GM12873 (cell line): ENCODE measurements around the gene ZFP36L2.

Experiments used
- TF ChIP-seq, protein P1 (sequence below): IDR thresholded peaks from 2 replicates; pipeline ENCODE4 v1.5.1; 2012; ENCODE audit warnings: low read depth, mild to moderate bottlenecking, moderate library complexity, low read length, control low read depth; ENCODE audit not compliant: insufficient read depth; ENCODE audit errors: missing control alignments

ZFP36L2 gene

DNA sequence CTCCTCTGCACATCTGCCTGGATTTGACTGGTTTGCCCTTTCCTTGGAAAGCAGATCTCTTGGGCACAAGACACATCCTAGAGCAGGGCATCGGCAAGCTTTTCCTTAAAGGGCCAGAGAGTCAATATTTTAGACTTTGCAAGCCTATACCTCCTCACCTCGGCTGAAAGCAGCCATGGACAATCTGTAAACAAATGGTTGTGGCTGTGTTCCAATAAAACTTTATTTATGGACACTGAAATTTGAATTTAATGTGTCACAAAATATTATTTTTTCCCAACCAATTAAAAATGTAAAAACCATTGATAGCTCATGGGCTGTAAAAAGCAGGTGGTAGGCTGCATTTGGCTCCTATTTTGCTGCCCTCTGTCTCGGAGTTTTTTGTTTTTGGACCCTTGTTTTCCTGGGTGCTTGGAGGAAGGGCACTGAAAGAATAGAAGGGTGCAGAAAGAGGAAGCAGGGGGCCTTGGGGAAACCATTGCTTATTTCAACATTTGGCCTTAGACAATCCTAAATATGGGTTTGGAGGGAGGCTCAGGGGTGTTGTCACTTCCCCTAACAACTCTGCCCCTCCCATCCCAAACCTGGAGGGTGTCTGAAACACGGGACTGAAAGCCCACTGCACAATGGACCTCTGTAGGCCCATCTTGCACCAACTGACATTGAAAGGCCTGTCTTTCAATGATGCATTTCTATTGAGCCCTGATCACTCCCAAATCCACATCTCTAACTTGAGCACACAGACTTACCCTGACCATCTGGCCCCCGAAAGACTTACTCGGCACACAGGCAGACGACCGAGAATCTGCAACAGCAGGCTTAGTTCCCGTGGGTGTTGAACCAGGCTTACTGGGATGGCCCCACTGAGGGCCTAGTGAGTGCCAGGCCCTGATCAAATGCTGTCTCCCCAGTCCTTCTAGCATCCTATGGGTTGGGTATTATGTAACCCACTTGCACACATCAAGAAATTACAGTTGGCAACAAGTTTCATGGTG lies 7.1 kb upstream of the ZFP36L2 start:
- TF ChIP-seq, protein P1, sequence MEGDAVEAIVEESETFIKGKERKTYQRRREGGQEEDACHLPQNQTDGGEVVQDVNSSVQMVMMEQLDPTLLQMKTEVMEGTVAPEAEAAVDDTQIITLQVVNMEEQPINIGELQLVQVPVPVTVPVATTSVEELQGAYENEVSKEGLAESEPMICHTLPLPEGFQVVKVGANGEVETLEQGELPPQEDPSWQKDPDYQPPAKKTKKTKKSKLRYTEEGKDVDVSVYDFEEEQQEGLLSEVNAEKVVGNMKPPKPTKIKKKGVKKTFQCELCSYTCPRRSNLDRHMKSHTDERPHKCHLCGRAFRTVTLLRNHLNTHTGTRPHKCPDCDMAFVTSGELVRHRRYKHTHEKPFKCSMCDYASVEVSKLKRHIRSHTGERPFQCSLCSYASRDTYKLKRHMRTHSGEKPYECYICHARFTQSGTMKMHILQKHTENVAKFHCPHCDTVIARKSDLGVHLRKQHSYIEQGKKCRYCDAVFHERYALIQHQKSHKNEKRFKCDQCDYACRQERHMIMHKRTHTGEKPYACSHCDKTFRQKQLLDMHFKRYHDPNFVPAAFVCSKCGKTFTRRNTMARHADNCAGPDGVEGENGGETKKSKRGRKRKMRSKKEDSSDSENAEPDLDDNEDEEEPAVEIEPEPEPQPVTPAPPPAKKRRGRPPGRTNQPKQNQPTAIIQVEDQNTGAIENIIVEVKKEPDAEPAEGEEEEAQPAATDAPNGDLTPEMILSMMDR, result no peak

DNA sequence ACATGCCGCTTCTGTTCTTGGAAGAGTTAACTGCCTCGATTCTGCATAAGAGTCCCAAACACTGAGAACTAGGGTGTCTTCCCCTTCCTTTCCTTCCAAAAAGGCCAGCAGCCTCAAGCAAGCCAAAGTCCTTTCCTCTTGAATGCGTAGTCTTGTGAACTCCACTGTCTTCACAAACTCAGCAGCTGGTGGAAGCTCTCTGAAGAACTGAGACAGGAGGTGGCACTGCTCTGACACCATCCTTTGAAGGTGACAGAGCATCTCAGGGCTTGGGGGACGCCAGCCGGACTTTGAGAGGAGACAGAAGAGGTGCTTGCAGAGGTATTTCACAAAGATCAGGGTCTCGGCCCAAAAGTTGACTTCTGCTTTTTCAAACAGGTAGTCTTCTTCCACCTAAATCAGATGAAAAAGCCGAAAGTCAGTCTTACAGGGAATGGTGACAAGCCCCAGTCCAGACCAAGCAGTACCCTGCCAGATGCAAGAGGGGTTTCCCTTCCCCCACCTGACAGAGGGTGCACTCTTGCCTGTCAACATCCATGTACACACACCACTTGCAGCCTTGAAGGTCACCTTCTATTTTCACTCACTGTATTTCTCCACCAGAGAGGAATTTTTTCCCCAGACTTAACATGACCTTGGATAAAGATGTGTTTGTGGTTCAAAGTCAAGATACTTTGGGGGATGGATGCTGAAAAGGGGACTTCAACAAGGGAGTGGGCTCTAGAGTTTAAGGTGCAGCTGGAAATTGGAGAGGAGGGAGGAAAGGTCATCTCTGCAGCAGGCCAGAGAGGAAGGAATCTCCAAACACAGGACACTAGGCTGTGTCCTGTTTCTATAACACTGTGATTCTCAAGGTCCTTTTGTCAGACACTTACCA lies 4.8 kb upstream of the ZFP36L2 start:
- TF ChIP-seq, protein P1, result no peak

DNA sequence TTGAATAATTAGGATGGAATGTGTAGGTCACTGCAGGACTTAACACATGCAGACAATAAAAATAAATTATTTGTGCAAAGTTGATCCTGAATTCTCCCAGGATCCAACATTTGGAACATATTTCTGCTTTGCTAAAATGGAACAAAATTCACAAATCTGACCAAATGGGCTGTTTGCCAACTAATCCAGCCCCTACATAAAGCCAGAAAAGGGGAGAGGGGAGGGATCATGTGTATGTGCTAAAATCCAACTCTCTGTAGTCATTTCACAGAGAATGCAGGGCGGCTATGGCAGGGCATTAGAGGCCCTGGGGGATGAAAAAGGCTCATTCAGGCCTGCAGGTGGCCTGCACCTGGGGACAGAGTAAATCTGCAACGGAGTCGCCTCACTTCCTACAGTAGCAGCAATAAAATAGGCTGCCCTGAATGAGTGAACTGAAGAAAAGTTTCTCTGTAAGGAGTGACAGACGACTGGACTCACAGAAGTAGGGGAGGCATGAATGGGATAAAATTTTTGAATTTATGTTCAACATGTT lies 4.0 kb upstream of the ZFP36L2 start:
- TF ChIP-seq, protein P1, result peak; percentile 9

DNA sequence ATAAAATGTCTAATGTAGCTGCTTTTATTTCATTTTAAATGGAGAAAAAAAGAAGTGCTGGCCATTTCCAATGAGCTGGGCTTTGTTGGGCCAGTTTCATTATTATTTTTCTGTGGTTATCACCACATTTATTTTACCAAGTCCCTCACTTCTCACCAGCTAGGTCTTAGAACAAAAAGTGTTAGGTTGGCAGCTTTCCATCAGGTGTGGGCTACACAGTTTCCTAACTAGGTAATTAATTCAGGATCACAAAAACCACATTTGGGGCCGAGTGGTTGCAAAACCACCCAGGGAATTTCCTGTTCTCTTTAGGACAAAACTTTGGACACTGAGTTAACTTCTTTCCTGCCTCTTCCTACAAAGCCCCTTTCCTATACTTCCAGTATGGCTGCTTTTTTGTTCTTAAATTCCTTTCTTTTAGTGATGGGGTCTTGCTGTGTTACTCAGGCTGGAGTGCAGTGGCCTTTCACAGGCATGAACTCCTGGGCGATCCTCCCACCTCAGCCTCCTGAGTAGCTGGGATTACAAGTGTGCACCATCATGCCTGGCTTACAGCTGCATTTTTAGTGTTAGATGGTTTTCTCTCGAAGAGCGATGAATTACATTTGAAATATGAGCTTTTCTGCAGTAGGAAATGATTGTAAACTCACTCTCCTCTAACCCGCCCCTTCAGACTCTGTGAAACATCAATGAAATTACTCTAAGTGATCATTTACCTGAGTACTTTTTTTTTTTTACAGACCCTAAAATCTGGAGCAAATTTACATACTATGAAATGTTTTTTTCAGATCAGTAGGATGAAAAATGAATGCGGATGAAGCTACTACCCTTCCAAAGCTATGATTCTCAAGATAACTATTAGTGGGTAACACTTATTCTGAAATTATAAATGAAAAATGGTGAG lies 2.6 kb upstream of the ZFP36L2 start:
- TF ChIP-seq, protein P1, result no peak

DNA sequence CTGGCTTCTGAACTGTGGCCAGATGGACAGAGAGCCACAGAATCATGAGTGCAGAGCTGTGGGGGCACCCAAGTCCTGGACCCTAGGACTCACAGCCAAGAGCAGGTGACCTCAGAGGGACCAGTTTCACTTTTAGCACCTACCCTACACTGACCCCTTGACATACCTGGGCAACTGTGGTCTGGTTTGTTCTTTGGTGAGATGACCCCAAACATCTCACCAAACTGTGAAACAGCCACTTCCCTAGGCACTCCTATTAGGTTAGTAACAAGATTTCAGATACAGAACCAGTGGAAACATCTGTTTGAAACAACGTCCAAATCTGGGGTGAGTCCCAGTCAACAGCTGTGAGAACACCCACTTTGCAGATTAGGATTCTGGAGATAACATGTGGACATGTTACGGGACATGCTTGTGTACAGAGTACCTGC lies 1.9 kb upstream of the ZFP36L2 start:
- TF ChIP-seq, protein P1, result no peak

DNA sequence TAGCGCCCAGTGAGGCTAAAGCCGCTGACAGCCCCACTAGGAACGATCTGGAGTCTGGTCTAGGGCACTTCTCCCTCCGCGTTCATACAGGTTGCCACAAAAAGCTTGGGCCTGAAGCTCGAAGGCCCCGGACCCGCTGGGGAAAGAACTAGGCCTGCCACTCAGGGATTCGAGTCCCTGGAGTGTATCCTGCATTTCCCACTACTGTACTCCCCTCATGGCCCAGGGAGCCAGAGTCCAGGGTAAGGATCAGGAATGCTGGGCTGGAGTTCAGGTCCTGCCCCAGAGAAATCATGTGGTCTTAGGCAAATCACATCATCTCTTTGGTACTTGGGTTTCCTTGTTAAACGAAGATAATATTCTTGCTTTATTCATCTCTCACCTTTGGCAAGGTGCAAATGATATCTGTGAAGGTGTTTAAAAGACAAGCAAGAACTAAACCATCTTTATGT lies 1.4 kb upstream of the ZFP36L2 start:
- TF ChIP-seq, protein P1, result peak; percentile 21
